ENCODE results near the gene YTHDF2. TPM values are rescaled to one million over a fixed set of nuclear protein-coding genes. Genes with fewer than 3 reads are reported as not detected.

Gene YTHDF2
- total and polyA plus RNA-seq, 12 donors, result 41.0 to 95.0 (median 67.7) TPM

GRCh38 chr1:28803662-28804061 is 66.9 kb downstream of the YTHDF2 start:
- Histone ChIP-seq H3K36me3 (replicated peaks in 1 of 2) (no peaks in the 10 kb centered on the region), H3K9me3 (replicated peaks in 1 of 3) (no peaks in the 10 kb centered on the region), H3K27me3 (no peaks in the 10 kb centered on the region), H3K4me3 (no peak overlapping the region), H3K4me1 (replicated peaks in 1 of 2) (no peaks in the 10 kb centered on the region), H3K27ac (no peak overlapping the region)
- intact Hi-C loops (cut with DNase I), result no loop called here
- TF ChIP-seq CTCF (IDR thresholded peaks at IDR 0.05) (no peak), POLR2A (IDR thresholded peaks at IDR 0.05) (no peak)
- no peak for DNase-seq
- 87 to 93% (median 90%) methylated on average over 3 of the region's 3 CpGs for WGBS, 4 donors

GRCh38 chr1:28804071-28804470 is 67.3 kb downstream of the YTHDF2 start:
- Histone ChIP-seq H3K27me3 (no peaks in the 10 kb centered on the region), H3K4me3 (no peak overlapping the region), H3K36me3 (replicated peaks in 1 of 2) (no peaks in the 10 kb centered on the region), H3K9me3 (replicated peaks in 1 of 3) (no peaks in the 10 kb centered on the region), H3K4me1 (replicated peaks in 1 of 2) (no peaks in the 10 kb centered on the region), H3K27ac (no peak overlapping the region)
- intact Hi-C loops (cut with DNase I), result no loop called here
- TF ChIP-seq POLR2A (IDR thresholded peaks at IDR 0.05) (no peak), CTCF (IDR thresholded peaks at IDR 0.05) (no peak)
- 60 to 72% (median 71%) methylated on average over 3 of the region's 3 CpGs for WGBS, 4 donors
- no peak for DNase-seq

- Histone ChIP-seq H3K4me1 (replicated peaks in 1 of 2) (no peaks in the 10 kb centered on the region), H3K9me3 (replicated peaks in 1 of 3) (no peaks in the 10 kb centered on the region), H3K27ac (no peak overlapping the region), H3K36me3 (replicated peaks in 1 of 2) (no peaks in the 10 kb centered on the region), H3K4me3 (no peak overlapping the region), H3K27me3 (peaks cover 12% of the 10 kb centered on the region)
- TF ChIP-seq POLR2A (IDR thresholded peaks at IDR 0.05) (no peak), CTCF (IDR thresholded peaks at IDR 0.05) (no peak)
- intact Hi-C loops (cut with DNase I), result no loop called here
- no peak for DNase-seq
- whole genome bisulfite sequencing, 4 donors, result 43 to 66% (median 56%) methylated on average over 4 of the region's 4 CpGs
Observed at GRCh38 chr1:28807046-28807445, 70.3 kb downstream of the YTHDF2 start.

GRCh38 chr1:28807986-28808385 is 71.2 kb downstream of the YTHDF2 start:
- Histone ChIP-seq H3K27me3 (peaks cover 21% of the 10 kb centered on the region), H3K4me3 (no peak overlapping the region), H3K27ac (no peak overlapping the region), H3K36me3 (replicated peaks in 1 of 2) (no peaks in the 10 kb centered on the region), H3K4me1 (replicated peaks in 1 of 2) (no peaks in the 10 kb centered on the region), H3K9me3 (replicated peaks in 1 of 3) (no peaks in the 10 kb centered on the region)
- no peak for DNase-seq
- WGBS, 4 donors, result 75 to 86% (median 79%) methylated on average over 4 of the region's 4 CpGs
- intact Hi-C loops (cut with DNase I), result no loop called here
- TF ChIP-seq POLR2A (IDR thresholded peaks at IDR 0.05), result no peak
- no peak for TF ChIP-seq CTCF (IDR thresholded peaks at IDR 0.05)
